Naive thymus-derived CD4-positive, alpha-beta T cell (primary cell): ENCODE results near the gene LRRK1. TPM values are rescaled to one million over a fixed set of nuclear protein-coding genes. Genes with fewer than 3 reads are reported as not detected.

Source experiments
- ATAC-seq: fragments of 150-1000 bp; cut with Tn5 transposase; 2 replicates; pipeline ENCODE4 v1.10.0; 2021; ENCODE audit warnings: mild to moderate bottlenecking, moderate library complexity
- CTCF ChIA-PET: fragments of 350-600 bp; sonication (Branson Sonifier 250); formaldehyde crosslinking; loops from one replicate; lab custom pipeline; 2021; ENCODE audit warnings: antibody characterized with exemption; lab: Charles Lee
- POLR2A ChIA-PET: fragments of 350-600 bp; sonication (Branson Sonifier 250); formaldehyde crosslinking; loops from one replicate; lab custom pipeline; 2021; ENCODE audit warnings: antibody characterized with exemption, inconsistent platforms; lab: Charles Lee
- DNase-seq, 9 donors: peaks; one replicate each; pipeline versions ENCODE4 v3.0.0 to v3.0.0-alpha.2; 2020 to 2022; ENCODE audit warnings: mixed read lengths in 1 of 9
- H3K27ac ChIP-seq: one replicate; pipeline ENCODE4 v1.7.0; 2013; ENCODE audit warnings: mild to moderate bottlenecking, low read depth, low read length, moderate library complexity
- H3K27me3 ChIP-seq, 2 donors: one replicate each; pipeline ENCODE4 v1.7.0; 2013; ENCODE audit warnings: low read length in 2 of 2, mild to moderate bottlenecking in 2 of 2, moderate library complexity in 2 of 2; ENCODE audit not compliant: control insufficient read depth in 2 of 2, insufficient read depth in 2 of 2
- H3K36me3 ChIP-seq, 3 experiments: 1 replicate in 2 of 3; 2 replicates in 1 of 3; pipeline ENCODE4 v1.7.0; 2013; ENCODE audit warnings: low read length in 3 of 3, mild to moderate bottlenecking in 3 of 3, moderate library complexity in 1 of 3; ENCODE audit not compliant: insufficient read depth in 3 of 3, control insufficient read depth in 2 of 3
- H3K4me1 ChIP-seq, 2 donors: one replicate each; pipeline ENCODE4 v1.7.0; 2013; ENCODE audit warnings: low read length in 2 of 2, mild to moderate bottlenecking in 2 of 2, moderate library complexity in 1 of 2; ENCODE audit not compliant: control insufficient read depth in 2 of 2, insufficient read depth in 2 of 2
- H3K4me3 ChIP-seq: 2 replicates; pipeline ENCODE4 v1.7.0; 2013; ENCODE audit warnings: mild to moderate bottlenecking, low read length
- H3K9me3 ChIP-seq, 3 experiments: 1 replicate in 2 of 3; 2 replicates in 1 of 3; pipeline ENCODE4 v1.7.0; 2013; ENCODE audit warnings: low read length in 3 of 3; ENCODE audit not compliant: control insufficient read depth in 2 of 3
- H3K27ac Mint-ChIP-seq, 9 donors: one replicate each; pipeline ENCODE4 v1.8.0; 2020 to 2022; ENCODE audit warnings: mixed read lengths in 9 of 9, mild to moderate bottlenecking in 8 of 9, moderate library complexity in 5 of 9, inconsistent platforms in 2 of 9
- H3K27me3 Mint-ChIP-seq, 5 donors: one replicate each; pipeline ENCODE4 v1.8.0; 2021 to 2022; ENCODE audit warnings: mixed read lengths in 5 of 5, mild to moderate bottlenecking in 1 of 5
- H3K36me3 Mint-ChIP-seq, 5 donors: one replicate each; pipeline ENCODE4 v1.8.0; 2020 to 2022; ENCODE audit warnings: mixed read lengths in 5 of 5, mild to moderate bottlenecking in 3 of 5, inconsistent platforms in 1 of 5
- H3K4me1 Mint-ChIP-seq, 7 donors: one replicate each; pipeline ENCODE4 v1.8.0; 2020 to 2022; ENCODE audit warnings: mixed read lengths in 7 of 7, mild to moderate bottlenecking in 3 of 7, inconsistent platforms in 1 of 7
- H3K4me3 Mint-ChIP-seq, 10 donors: one replicate each; pipeline ENCODE4 v1.8.0; 2020 to 2022; ENCODE audit warnings: mild to moderate bottlenecking in 10 of 10, mixed read lengths in 10 of 10, moderate library complexity in 6 of 10, inconsistent platforms in 2 of 10
- H3K9me3 Mint-ChIP-seq, 11 donors: one replicate each; pipeline ENCODE4 v1.8.0; 2020 to 2022; ENCODE audit warnings: mixed read lengths in 11 of 11, mild to moderate bottlenecking in 4 of 11, inconsistent platforms in 1 of 11, moderate library complexity in 1 of 11
- intact Hi-C, 2 donors: fragments of 100-400 bp; cut with micrococcal nuclease; formaldehyde crosslinking; loops; one replicate each; pipeline ENCODE4 v1.15.1; 2023
- polyA plus RNA-seq, 2 donors: library from polyadenylated mRNA; unstranded; fragments of 300-500 nt; fragmentation: Illumina TruSeq; gene quantifications; one replicate each; pipeline ENCODE4 v1.2.3, GENCODE V29; 2021
- total RNA-seq, 6 experiments: library from RNA in 5 of 6; stranded (reverse) in 5 of 6; gene quantifications; 1 replicate in 5 of 6; 2 replicates in 1 of 6; pipeline ENCODE4 v1.2.3 and lab custom pipeline; 2021 to 2026

Gene LRRK1
- total and polyA plus RNA-seq, 7 experiments from 2014 or later = 0.54 to 15.1 (median 0.60) TPM; not detected in 2

DNA sequence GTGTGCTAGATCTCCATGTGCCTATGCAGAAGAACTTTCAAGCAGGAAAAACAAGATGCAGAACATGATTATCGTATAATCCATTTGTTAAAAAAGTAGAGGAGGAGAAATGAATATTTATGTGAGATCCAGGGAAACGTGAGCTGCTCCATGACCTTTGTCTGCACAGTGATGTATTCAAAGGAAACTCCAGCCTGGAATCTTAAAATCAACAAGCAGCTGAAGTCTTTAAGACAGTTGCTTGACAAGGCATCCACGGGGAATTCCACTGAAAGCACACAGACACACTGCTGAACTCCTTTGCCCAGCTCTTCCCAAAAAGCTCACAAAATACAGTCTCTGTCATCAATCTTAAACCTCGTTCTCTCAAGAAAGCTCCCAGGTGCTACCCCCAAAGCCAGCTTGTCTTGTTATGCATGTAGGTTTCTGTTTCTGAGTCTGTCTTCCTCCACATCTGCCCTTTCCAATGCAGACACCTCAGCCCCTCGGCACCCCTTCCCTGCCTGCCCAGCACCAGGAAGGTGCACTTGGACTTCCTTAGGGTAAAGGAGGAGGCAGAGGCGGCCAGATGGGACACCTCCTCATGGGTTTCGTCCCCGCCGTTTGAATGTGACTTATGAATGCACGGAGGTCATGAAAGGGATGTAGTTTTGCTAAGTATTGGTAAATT is 28.7 kb downstream of the LRRK1 start:
- DNase-seq (no peak), ATAC-seq (no peak)
- Mint-ChIP-seq H3K27me3 (peaks cover 5 to 32% (median 24%) of the 10 kb centered on the region in 5 donors), H3K27ac (no peak overlapping the region), H3K4me1 (no peaks in the 10 kb centered on the region), H3K4me3 (no peak overlapping the region), H3K9me3 (peaks cover 0 to 6% (median 0%) of the 10 kb centered on the region in 11 donors), H3K36me3 (no peaks in the 10 kb centered on the region)
- H3K4me3 ChIP-seq = no peak overlapping the region
- no peak overlapping the region for H3K27ac ChIP-seq
- POLR2A ChIA-PET = no interaction called here
- CTCF ChIA-PET = no interaction called here
- no peaks in the 10 kb centered on the region for H3K9me3 ChIP-seq
- intact Hi-C loops = no loop called here
- H3K4me1 ChIP-seq = no peaks in the 10 kb centered on the region
- no peaks in the 10 kb centered on the region for H3K27me3 ChIP-seq
- no peaks in the 10 kb centered on the region for H3K36me3 ChIP-seq

DNA sequence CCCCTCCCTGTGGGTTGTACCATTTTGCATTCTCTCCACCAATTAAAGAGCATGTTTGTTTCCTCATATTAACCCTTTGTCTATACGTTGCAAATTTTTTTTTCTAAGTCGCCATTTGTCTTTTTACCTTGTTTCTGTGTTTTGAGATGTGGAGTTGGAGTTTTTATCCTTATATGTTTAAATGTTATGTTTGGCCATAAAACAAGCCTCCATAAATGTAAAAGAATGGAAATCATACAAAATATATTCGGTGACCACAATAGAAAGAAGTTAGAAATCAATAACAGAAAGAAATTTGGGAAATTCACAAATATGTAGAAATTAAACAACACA is 29.2 kb downstream of the LRRK1 start:
- H3K36me3 Mint-ChIP-seq = no peaks in the 10 kb centered on the region
- DNase-seq (no peak), ATAC-seq (no peak)
- no peaks in the 10 kb centered on the region for H3K4me1 Mint-ChIP-seq
- H3K27ac Mint-ChIP-seq = no peak overlapping the region
- intact Hi-C loops = no loop called here
- no peak overlapping the region for H3K27ac ChIP-seq
- H3K27me3 Mint-ChIP-seq = peaks cover 7 to 32% (median 26%) of the 10 kb centered on the region in 5 donors
- no peaks in the 10 kb centered on the region for H3K36me3 ChIP-seq
- H3K27me3 ChIP-seq = no peaks in the 10 kb centered on the region
- POLR2A ChIA-PET = no interaction called here
- H3K4me3 ChIP-seq = no peak overlapping the region
- H3K9me3 ChIP-seq = no peaks in the 10 kb centered on the region
- H3K4me1 ChIP-seq = no peaks in the 10 kb centered on the region
- H3K4me3 Mint-ChIP-seq = no peak overlapping the region
- CTCF ChIA-PET = no interaction called here
- H3K9me3 Mint-ChIP-seq = peaks cover 0 to 6% (median 0%) of the 10 kb centered on the region in 11 donors

DNA sequence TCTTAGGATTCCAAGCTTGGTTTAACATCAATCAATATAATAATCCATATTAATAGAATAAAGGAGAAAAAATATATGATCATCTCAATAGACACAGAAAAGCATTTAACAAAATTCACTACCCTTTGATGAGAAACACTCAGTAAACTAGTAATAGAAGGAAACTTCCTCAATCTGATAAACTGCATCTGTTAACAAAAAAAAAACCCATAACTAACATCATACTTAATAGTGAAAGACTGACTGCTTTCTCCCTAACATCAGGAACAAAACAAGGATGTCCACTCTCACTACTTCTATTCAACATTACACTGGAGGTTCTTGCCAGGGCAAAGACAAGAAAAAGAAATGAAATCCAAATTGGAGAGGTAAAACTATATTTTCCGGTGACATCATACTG is 30.5 kb downstream of the LRRK1 start:
- Mint-ChIP-seq H3K4me1 (no peaks in the 10 kb centered on the region), H3K4me3 (no peak overlapping the region), H3K9me3 (peaks cover 0 to 6% (median 0%) of the 10 kb centered on the region in 11 donors), H3K27me3 (peaks cover 12 to 32% (median 31%) of the 10 kb centered on the region in 5 donors), H3K27ac (no peak overlapping the region), H3K36me3 (no peaks in the 10 kb centered on the region)
- CTCF ChIA-PET = no interaction called here
- Histone ChIP-seq H3K27me3 (no peaks in the 10 kb centered on the region), H3K4me3 (no peak overlapping the region), H3K9me3 (no peaks in the 10 kb centered on the region), H3K36me3 (no peaks in the 10 kb centered on the region), H3K4me1 (no peaks in the 10 kb centered on the region), H3K27ac (no peak overlapping the region)
- POLR2A ChIA-PET = no interaction called here
- no peak for ATAC-seq
- intact Hi-C loops = no loop called here
- no peak for DNase-seq

DNA sequence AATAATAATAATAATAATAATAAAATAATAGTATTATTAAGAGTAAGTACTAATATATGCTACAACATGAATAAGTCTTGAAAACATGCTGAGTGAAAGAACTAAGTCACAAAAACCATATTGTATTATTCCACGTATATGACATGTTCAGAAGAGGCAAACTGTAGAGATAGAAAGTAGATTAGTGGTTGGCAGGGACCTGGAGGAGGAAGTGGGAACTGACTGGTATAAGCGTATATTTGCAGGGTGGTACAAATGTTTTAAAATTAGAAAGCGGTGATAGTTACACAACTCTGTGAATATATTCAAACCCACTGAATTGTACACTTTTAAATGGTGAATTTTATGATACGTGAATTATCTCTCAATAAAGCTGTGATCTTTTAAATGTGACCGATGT is 32.8 kb downstream of the LRRK1 start:
- no peaks in the 10 kb centered on the region for H3K36me3 ChIP-seq
- ATAC-seq (no peak), DNase-seq (no peak)
- intact Hi-C loops = no loop called here
- ChIA-PET CTCF (no interaction called here), POLR2A (no interaction called here)
- Mint-ChIP-seq H3K4me1 (no peaks in the 10 kb centered on the region), H3K27ac (no peak overlapping the region), H3K4me3 (no peak overlapping the region), H3K27me3 (peaks cover 25 to 35% (median 31%) of the 10 kb centered on the region in 5 donors), H3K9me3 (peaks cover 0 to 6% (median 0%) of the 10 kb centered on the region in 11 donors), H3K36me3 (no peaks in the 10 kb centered on the region)
- H3K27ac ChIP-seq = no peak overlapping the region
- H3K27me3 ChIP-seq = no peaks in the 10 kb centered on the region
- H3K9me3 ChIP-seq = no peaks in the 10 kb centered on the region
- no peak overlapping the region for H3K4me3 ChIP-seq
- H3K4me1 ChIP-seq = no peaks in the 10 kb centered on the region

DNA sequence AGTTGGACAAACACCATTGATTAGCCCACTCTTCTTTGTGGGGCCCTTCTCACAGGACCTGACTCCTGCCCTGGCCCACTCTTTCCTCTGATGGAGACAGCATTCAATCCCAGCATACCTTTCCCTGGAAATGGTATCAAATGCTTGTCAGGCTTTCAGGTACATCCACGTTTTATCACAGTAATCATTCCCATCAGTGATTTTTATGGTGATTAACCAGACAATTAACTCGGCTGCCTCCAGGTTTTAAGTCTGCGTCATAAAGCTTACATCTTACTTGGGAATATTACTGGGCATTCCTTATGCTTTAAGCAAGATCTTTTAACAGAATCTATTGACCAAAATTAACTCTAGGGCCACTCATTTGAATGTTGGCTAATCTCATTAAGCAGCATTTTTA is 33.4 kb downstream of the LRRK1 start:
- Histone ChIP-seq H3K4me3 (no peak overlapping the region), H3K27me3 (no peaks in the 10 kb centered on the region), H3K27ac (no peak overlapping the region), H3K9me3 (no peaks in the 10 kb centered on the region), H3K4me1 (no peaks in the 10 kb centered on the region), H3K36me3 (no peaks in the 10 kb centered on the region)
- Mint-ChIP-seq H3K4me3 (no peak overlapping the region), H3K4me1 (no peaks in the 10 kb centered on the region), H3K36me3 (no peaks in the 10 kb centered on the region), H3K27me3 (peaks cover 23 to 33% (median 30%) of the 10 kb centered on the region in 5 donors), H3K27ac (no peak overlapping the region), H3K9me3 (peaks cover 0 to 6% (median 0%) of the 10 kb centered on the region in 11 donors)
- intact Hi-C loops = no loop called here
- ChIA-PET POLR2A (no interaction called here), CTCF (no interaction called here)
- no peak for DNase-seq
- no peak for ATAC-seq

DNA sequence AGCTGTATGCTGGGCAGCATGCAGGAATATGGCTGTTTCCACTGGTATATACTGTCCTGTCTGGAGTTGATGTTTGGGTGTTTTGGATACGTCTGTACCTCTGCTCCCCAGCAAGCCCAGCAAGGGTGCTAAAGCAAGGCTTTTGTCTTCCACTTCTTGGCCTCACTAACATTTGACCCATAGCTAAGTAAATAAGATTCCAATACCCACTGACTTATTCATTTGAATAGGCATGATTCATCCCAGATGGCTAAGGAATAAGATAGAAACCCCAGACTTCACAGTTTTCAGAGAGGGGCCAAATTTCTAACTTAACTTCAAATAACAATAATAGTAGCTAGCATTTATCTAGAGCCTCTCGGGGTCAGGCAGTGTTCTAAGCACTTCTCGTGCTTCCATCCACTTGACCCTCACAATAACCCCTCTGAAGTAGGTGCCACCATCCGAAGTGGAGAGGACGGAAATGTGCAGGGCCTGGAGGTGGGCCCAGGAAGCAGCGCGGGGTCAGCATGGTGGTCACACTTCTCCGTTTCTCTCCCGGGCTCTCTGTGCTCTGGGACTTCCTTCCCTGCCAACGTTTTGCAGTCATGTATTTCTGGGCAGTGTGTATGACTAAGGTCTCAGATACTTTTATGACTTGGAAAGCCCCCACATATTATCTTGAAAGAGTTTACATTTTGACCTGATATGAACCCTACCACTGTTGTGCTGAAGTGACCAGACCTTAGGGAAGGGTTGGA is 39.3 kb downstream of the LRRK1 start:
- CTCF ChIA-PET = no interaction called here
- Mint-ChIP-seq H3K36me3 (no peaks in the 10 kb centered on the region), H3K27ac (no peak overlapping the region), H3K4me3 (no peak overlapping the region), H3K4me1 (no peaks in the 10 kb centered on the region), H3K27me3 (peaks cover 28 to 42% (median 37%) of the 10 kb centered on the region in 5 donors), H3K9me3 (no peaks in the 10 kb centered on the region)
- H3K4me3 ChIP-seq = no peak overlapping the region
- H3K27ac ChIP-seq = no peak overlapping the region
- H3K27me3 ChIP-seq = no peaks in the 10 kb centered on the region
- POLR2A ChIA-PET = no interaction called here
- intact Hi-C loops = no loop called here
- DNase-seq = no peak
- no peaks in the 10 kb centered on the region for H3K36me3 ChIP-seq
- no peaks in the 10 kb centered on the region for H3K4me1 ChIP-seq
- no peaks in the 10 kb centered on the region for H3K9me3 ChIP-seq
- peak; percentile 59 for ATAC-seq
